Measurements from ENCODE around the gene CLPTM1. TPM values are rescaled to one million over a fixed set of nuclear protein-coding genes. Genes with fewer than 3 reads are reported as not detected.

Gene CLPTM1
- total RNA-seq, 1 experiment from 2014 or later: 82.0 TPM

GRCh38 chr19:45001087-45001739 lies 46.0 kb downstream of the CLPTM1 start, which contains the start of gene RELB:
RELB (plus strand) TSS chr19:45001464; CDS start chr19:45001580, 116 bp downstream.
- peak within 1 kb of the TSS; percentile 96 for H2BK120ac ChIP-seq (ENCODE audit: low read depth, low read length, poor library complexity, severe bottlenecking)
- H3K27ac ChIP-seq (ENCODE audit: insufficient read length, low read depth, low read length): no peak within 1 kb of the TSS
- H2AK5ac ChIP-seq (ENCODE audit: insufficient read length, low read length): no peak within 1 kb of the TSS
- H3K9me3 Mint-ChIP-seq: no peaks in the 10 kb centered on the region
- DNase-seq: peak; percentile 92
- no peak within 1 kb of the TSS for H2BK15ac ChIP-seq (ENCODE audit: low read depth, low read length)
- H4K20me1 ChIP-seq (ENCODE audit: control insufficient read depth, insufficient read depth, insufficient read length): no peaks in the 10 kb centered on the region
- H3K79me1 ChIP-seq (ENCODE audit: insufficient read depth, low read depth, low read length, poor library complexity, severe bottlenecking): no peaks in the 10 kb centered on the region
- peak within 1 kb of the TSS; percentile 74 to 99 (median 97); a peak in 6 of 7 replicates for H3K27ac Mint-ChIP-seq
- peak within 1 kb of the TSS; percentile 89 for H3K14ac ChIP-seq (ENCODE audit: insufficient read depth, low read length)
- H2BK12ac ChIP-seq (ENCODE audit: insufficient read length, low read depth, low read length): no peak within 1 kb of the TSS
- H4K5ac ChIP-seq (ENCODE audit: insufficient read length, low read depth, low read length): no peak within 1 kb of the TSS
- H3K23me2 ChIP-seq (ENCODE audit: insufficient read length, low read depth, low read length, poor library complexity, severe bottlenecking): no peaks in the 10 kb centered on the region
- peak within 1 kb of the TSS; percentile 72 for H3K9ac ChIP-seq (ENCODE audit: extremely low read depth, insufficient read length, low read length)
- peaks cover 8% of the 10 kb centered on the region for H3K27me3 Mint-ChIP-seq (ENCODE audit: low read depth)
- no peaks in the 10 kb centered on the region for H3K9me3 ChIP-seq (ENCODE audit: control insufficient read depth, low read depth, low read length)
- H3K79me2 ChIP-seq (ENCODE audit: insufficient read depth, low read length): no peaks in the 10 kb centered on the region
- peak within 1 kb of the TSS; percentile 85 for H3K4me2 ChIP-seq (ENCODE audit: insufficient read depth, insufficient read length, low read length)
- TF ChIP-seq, protein P1, sequence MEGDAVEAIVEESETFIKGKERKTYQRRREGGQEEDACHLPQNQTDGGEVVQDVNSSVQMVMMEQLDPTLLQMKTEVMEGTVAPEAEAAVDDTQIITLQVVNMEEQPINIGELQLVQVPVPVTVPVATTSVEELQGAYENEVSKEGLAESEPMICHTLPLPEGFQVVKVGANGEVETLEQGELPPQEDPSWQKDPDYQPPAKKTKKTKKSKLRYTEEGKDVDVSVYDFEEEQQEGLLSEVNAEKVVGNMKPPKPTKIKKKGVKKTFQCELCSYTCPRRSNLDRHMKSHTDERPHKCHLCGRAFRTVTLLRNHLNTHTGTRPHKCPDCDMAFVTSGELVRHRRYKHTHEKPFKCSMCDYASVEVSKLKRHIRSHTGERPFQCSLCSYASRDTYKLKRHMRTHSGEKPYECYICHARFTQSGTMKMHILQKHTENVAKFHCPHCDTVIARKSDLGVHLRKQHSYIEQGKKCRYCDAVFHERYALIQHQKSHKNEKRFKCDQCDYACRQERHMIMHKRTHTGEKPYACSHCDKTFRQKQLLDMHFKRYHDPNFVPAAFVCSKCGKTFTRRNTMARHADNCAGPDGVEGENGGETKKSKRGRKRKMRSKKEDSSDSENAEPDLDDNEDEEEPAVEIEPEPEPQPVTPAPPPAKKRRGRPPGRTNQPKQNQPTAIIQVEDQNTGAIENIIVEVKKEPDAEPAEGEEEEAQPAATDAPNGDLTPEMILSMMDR (conservative IDR thresholded peaks at IDR 0.05): no peak
- no peak within 1 kb of the TSS for H4K91ac ChIP-seq (ENCODE audit: insufficient read length, low read depth, low read length)
- no peak within 1 kb of the TSS for H2BK5ac ChIP-seq (ENCODE audit: insufficient read length, low read length)
- no peak within 1 kb of the TSS for H2AFZ ChIP-seq (ENCODE audit: low read length)
- H3K18ac ChIP-seq (ENCODE audit: insufficient read length, low read depth, low read length): peak within 1 kb of the TSS; percentile 85
- no peaks in the 10 kb centered on the region for H3K27me3 ChIP-seq (ENCODE audit: insufficient read depth, low read length)
- no peak within 1 kb of the TSS for H3K4ac ChIP-seq (ENCODE audit: low read depth, low read length)
- no peak within 1 kb of the TSS for H2BK20ac ChIP-seq (ENCODE audit: low read depth, low read length, poor library complexity, severe bottlenecking)
- H3K4me1 ChIP-seq (ENCODE audit: insufficient read depth, low read length): no peaks in the 10 kb centered on the region
- H3K56ac ChIP-seq (ENCODE audit: insufficient read length, low read depth, low read length): no peak within 1 kb of the TSS
- peaks cover 0 to 3% (median 0%) of the 10 kb centered on the region in 3 experiments; a peak in 1 of 7 replicates for H3K36me3 Mint-ChIP-seq (ENCODE audit: insufficient read depth in 1 of 3, low read depth in 3 of 3)
- H3K4me1 Mint-ChIP-seq: peaks cover 2 to 9% of the 10 kb centered on the region in 2 experiments; a peak in 3 of 4 replicates
- WGBS (ENCODE audit: extremely low coverage, insufficient read length, low lambda C conversion rate): no CpG with 5 or more reads among the region's 79 CpGs
- no peak within 1 kb of the TSS for H3T11ph ChIP-seq (ENCODE audit: low read length)
- no peak within 1 kb of the TSS for H3K23ac ChIP-seq (ENCODE audit: insufficient read length, low read depth, low read length)
- H3K4me3 Mint-ChIP-seq: peak within 1 kb of the TSS; percentile 89 to 94
- H4K8ac ChIP-seq (replicated peaks; ENCODE audit: insufficient read length, low read depth, low read length): no peak within 1 kb of the TSS
